Activated T-helper 1 cell treated with anti-CD3 and anti-CD28 coated beads, Interleukin-2, amount 50 U/mL, for 16 hours (primary cell): Measurements from ENCODE around the gene DNAH17.

Experiments used
- DNase-seq, 2 donors: peaks; one replicate each; pipeline ENCODE4 v3.0.0-alpha.2; 2020; ENCODE audit warnings: low read depth in 1 of 2, low spot score in 1 of 2

DNAH17 gene

DNA sequence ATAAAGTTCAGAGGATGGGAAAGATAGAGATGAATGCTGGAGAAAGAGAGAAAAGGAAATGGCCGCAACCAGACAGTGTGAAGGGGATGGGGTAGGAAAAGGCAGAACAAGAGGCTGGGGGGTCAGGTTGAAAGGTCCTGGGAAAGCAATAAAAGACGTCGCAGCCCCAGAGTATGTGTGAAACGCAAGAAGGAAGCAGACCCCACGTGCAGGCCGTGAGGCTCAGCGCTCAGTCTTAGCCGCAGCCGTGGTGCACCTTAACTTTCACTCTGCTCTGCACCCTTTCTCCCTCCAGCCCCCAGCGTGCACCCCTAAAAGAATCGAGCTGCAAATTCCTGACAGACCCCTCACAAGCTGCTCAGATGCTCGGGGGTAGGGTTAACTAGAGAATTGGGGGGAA lies 1.9 kb downstream of the DNAH17 start:
- no peak for DNase-seq

DNA sequence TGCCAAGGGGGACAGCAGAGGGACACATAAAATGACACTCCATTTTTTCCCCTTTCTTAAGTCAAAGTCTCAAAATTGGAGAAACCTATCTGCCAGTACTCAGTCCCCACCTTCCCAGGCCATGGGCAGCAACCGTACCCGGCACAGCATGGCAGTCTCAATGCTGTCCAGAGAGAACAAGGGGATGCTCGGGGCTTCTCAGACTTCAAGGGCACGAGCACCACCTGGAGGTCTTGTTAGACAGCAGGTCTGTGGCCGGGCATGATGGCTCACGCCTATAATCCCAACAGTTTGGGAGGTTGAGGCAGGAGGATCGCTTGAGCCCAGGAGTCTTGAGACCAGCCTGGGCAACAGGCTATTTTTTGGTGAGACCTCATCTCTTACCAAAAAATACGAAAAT lies 3.2 kb downstream of the DNAH17 start:
- DNase-seq: no peak

DNA sequence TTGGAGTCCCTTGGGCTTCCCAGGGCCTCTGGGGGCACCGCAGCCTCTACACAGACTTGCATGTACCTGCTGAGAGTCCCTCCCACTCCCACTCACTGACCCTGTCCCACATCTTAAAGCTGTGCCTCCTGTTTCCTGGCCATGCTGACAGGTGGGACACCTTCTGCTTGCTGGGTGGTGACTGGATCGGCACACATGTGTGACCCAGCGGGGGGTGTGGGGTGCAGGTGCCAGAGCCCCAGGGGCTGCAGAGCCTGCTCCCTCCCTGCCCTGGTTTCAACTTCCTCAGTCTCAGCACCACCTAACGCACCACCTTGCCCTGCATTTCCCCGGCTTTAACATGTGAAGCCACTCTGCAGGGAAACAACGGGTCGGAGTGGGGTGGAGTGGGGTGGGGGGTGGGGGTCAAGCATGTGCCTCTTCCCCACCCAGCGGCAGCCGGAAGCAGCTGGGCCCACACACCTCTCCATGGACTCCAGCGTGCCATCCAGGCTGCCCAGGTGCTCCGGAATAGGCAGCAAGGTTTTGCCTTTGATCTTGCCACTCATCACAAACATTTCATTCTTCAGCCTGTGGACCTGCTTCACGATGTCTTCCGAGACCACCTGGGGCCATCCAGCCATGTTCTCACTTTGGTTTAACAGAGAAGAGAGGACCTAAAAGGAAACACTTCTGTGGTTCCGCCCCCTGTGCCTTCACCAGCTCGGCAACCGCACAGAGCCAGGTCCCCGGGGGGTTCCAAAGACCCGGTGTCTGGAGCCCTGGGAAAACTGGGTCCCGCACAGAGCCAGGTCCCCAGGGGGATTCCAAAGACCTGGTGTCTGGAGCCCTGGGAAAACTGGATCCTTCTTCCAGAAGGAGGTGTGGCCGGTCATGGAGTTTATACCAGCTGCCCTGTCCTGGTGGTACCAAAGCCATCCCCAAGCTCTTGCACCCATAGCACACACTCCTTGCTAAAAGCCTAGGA lies 4.7 kb downstream of the DNAH17 start:
- no peak for DNase-seq

DNA sequence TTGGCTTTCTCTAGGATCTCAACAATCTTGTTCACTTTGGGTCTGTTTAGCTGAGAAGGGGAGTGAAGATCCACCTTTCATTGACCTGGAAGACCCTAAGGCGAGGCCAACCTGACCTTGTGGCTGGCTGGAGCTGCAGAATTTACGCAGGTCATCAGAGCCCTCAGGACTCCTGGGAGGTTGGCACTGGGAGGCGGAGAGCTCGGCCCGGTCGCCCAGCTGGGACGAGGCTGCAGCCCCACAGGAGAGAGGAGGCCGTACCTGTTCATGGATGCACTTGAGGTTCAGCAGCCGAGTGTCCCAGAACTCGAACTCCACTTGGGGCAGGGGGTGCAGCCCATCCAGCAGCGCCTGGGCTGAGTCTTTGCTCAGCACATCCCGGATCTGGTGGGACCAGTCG lies 5.9 kb downstream of the DNAH17 start:
- no peak for DNase-seq

DNA sequence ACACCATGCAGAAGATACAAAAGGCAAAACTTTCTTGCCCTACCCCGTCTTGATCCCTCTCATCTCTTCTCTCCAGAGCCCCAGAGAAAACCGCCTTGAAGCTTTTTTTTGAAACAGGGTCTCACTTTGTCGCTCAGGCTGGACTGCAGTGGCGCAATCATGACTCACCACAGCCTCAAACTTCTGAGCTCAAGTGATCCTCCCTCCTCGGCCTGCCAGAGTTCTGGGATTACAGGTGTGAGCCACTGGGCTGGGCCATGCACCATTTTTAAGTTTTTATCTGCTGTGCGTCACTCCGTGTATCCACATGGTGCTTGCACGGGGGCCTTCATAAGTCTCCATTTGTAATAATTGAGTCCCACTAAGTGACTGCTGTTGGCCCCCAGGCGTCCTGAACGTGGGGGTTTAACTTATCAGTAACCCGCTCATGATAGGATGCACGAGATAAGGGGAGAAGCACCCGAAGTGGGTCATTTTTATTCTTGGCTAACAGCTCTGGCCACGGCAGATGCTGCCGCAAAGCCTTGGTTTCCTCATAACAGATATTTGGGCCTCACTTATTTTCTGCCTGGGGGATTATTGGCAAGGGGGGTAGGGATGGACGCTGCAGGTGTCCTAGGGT lies 8.6 kb downstream of the DNAH17 start:
- no peak for DNase-seq

DNA sequence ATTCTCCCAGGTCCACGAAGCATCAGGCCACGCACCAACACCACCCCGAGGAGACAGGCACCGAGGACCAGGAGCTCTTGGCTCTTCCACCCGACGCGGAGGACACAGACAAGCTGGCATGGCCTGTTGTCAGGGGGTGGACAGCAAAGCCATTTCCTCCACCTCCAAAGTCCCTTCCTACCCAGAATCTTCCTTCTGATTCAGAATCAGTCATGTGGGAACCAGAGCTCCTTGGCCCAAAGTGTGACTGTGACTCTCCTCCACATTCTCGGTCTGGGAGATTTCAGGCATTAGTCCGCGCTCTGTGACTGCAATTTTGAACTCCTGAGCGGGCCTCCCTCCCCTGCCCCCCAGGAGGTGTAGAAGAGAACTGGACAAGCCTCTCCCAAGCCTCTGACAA lies 9.2 kb downstream of the DNAH17 start:
- DNase-seq: no peak

DNA sequence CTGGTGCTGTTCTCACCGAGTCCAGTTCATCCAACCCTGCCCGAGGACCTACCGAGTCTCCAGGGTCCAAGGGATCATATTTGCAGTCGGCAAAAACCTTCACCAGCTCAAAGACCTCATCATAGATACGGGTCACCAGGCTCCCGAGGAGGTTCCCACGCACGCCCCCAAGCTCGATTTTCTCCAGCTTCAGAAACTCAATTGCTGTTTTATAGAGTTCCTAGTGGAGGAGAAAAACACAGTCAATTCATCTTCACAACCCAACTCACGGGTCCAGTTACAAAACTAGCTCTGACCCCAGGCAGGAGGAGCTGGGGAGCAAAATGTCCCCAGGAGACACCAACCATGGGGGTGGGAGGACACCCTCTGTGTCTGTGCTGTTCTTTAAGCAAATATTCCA lies 10.2 kb downstream of the DNAH17 start:
- no peak for DNase-seq

DNA sequence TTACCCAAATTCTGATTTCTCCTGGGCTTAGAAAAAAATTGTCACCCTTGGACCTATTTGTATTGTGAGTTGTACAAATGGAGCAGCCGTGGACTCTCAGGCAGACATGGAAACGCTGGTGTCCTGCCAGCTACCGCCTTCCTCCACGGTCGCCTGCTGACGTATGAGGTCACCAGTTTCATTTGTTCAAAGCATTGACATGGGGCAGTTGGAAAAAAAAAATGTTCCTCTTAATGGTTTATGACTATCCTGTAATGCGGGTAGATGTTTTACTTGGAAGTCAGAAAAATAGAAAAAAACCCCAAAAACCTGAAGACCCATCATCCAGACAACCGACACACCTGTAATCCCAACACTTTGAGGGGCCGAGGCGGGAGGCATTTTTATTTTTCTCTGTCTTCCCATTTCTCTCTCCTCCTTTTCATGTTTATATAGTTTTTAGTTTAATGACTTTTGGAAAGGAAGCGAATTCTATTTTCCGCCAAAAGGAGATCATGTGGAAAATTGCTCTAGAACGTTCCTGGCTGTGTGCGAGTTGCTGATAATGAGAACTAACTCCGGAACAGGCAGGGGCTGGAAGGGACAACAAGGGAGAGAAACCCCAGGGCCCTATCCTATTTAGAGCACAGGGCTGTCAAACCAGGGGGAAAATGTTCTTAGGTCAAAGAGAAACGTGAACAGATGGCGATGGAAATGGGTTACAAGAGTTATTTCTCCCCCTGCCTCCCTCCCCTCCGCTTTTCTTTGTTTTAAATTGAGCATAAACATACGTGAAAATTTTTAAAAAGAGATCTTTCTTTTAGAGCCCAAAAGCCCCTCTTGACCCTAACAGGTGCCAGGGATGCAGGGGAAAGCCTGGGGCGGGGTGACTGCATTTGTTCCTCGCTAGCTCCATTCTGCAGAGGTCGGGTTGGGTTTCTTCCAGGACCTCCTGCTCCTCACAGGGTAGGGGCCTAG lies 13.7 kb downstream of the DNAH17 start:
- DNase-seq: no peak

DNA sequence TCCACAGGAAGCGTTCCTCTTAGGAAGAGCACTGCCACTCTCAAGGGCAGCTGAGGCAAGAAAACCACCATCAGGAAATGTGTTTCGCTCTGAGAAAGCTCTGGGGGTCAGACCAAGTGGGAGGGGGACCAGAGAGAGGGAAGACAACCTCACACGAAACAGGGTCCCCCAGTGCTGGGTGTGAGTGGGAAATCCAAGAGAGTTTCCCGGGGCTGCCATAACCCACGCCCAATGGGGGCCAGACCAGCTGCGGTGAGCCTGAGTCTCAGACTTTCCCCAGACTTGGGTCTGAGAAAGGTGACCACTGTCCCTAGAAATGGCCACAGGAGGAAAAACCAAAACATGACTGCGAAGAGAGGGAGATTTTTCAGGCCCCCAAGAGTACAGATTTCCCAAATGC lies 14.5 kb downstream of the DNAH17 start:
- DNase-seq: no peak

DNA sequence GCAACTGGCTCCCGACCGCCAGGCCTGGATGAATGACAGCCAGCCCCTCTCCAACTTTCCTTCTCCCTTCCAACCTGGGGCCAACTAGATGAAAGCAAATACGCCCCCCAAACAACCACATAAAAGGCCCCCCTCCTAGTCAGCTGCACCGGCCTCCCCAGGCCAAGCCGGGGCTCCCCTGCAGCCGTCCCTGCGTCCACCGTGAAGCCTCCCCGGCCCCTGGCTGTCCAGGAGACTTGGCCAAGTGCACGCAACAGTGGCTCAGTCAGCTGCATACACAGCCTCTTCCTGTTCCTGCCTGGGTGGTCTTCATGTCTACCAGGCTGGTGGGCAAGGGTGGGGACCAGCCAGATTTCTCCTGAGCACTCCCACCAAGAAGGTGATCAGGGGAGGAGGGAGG lies 16.0 kb downstream of the DNAH17 start:
- no peak for DNase-seq

DNA sequence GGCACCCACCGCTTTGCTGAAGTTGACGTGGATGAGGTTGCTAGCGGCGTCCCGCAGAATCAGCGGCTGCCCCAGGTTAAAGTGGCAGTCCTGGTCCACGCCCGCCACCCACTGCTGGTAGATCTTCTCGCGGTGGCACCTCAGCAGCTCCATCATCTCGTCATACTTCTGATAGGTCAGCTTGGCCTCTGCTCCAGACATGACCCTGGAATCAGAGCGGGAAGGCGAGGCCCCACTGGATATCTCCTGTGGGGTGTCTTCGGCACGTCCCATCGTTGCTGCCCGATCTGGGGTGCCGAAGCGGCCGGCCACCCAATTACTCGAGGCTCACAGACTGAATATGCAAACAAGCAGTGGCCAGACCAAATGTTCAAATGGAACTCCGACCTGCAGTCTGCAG lies 16.5 kb downstream of the DNAH17 start:
- DNase-seq: no peak

DNA sequence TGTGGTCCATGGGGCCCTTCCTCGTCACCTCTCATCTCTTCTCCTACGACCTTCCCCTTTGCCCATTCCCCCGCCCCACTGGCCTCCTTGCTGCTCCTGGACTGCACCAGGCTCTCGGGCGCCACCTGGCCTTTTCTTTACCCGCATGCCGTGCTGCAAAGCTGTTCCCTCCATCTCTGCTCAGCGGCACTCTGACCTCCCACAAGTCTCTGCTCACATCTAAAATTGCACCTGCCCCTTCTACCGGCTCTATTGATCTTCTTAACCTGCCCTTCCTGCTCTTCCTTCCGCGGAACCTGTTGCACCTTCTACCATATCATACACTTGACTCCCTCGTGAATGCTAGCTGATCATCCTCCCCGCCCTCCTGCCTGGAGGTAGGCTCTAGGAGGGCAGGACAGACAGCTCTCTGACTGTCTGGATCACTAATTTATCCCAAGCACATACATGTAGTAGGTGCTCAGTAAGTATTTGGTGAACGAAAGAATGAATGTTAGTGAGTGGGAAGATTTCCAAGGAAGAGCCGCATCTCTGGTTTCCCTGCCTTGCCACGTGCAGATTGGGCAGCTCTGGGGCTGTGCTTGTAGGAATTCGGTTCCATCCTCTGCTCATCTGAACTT lies 17.3 kb downstream of the DNAH17 start:
- DNase-seq: no peak

DNA sequence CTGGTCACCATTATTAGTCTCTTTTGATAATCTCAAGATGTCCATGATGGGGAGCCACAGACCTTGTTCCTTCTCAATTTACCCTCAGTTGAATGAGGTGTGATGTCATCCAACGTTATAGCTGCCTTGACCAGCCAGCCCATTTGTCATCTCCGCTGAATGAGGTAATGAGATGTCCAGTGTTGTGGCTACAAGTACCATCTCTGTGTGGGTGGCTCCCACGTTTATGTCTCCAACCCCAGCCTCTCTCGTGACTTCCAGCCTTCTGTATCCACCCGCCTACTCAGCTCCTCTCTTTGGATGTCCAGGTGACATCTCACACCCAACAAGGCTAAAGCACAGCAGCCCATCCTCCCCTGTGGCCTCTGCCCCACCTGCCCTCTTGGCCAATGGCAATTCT lies 18.2 kb downstream of the DNAH17 start:
- DNase-seq: no peak

DNA sequence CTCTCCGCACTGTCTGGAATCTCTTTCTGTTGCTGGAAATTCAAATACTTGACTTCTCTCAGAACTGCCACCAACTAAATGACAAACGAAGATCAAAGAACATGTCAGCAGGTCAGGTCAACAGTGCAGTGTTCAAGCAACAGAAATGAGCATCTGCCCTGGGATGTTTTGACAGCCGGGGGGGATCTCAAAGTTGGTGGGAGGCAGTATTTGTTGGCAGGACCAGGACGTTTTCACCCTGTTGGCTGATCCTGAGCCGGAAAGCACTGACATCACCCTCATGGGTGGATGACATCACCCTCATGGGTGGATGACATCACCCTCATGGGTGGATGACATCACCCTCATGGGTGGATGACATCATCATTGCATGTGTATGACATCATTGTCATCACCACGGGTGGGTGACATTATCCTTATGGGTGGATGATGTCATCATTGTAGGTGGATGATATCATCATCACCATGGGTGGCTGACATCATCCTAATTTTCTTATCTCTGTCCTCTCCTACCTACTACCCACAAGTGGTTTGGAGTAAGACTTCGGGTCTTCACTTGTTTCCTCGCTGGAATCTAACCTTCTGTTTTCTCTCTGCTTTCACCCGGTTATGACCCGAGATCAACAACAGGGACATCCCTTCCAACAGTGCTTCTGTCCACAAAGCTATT lies 18.9 kb downstream of the DNAH17 start:
- DNase-seq: no peak

DNA sequence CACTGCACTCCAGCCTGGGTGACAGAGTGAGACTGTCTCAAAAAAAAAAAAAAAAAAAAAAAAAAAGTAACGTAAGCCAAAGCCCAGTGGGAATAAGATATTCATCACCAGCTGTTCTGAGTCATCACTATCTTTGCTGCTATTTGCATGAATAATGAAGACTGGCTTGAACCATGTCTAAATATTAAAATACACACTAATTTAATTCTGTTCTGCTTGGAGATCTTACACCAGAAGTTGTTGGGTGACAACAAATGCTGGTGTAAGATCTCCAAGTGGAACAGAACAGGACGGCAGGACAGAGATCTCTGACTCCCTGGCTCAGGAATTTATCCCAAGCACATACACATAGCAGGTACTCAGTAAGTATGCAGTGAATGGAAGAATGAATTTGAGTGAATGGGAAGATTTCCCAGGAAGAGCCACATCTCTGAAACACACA lies 19.6 kb downstream of the DNAH17 start:
- DNase-seq: no peak

DNA sequence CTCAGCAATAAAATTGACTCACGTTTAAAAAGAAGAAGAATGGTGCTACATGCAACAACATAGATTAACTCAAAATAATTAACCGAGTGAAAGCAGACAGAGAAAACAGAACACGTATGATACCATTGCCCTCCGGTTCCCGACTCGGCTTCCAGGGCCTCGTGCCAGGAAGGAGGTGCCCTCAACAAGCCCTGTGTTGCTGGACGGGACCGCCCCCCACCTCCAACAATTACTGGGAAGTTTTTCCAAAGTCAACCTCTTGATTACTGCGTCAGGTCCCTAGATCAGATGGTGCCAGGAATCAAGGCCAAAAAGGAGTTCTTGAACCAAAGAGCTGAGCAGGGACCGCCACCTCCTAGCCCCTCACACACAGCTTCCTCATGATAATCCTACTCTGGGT lies 20.4 kb downstream of the DNAH17 start:
- no peak for DNase-seq

DNA sequence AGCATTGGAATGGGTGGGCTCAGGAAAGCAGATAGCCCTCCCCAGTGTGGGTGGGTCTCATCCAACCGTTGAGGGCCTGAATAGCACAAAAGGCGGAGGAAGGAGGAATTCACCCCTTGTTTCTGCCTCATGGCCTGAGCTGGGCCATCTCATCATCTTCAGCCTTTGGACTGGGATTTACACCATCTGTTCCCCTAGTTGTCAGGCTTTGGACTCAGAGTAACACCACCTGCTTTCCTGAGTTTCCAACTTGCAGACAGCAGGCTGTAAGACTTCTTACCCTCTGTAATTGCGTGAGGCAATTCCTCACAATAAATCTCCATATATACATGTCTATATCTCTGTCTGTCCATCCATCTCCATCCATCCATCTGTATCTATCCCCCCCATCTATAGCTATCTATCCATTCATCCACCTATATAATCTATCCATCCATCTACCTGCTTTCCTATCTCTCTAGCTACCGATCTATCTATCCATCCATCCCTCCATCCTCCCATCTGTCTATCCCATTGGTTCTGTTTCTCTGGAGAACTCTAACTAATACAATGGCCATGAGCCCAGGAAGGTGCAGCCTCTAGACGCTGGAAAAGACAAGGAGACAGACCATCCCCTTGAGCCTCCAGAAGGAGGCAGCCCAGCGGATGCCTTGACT lies 21.3 kb downstream of the DNAH17 start:
- no peak for DNase-seq

DNA sequence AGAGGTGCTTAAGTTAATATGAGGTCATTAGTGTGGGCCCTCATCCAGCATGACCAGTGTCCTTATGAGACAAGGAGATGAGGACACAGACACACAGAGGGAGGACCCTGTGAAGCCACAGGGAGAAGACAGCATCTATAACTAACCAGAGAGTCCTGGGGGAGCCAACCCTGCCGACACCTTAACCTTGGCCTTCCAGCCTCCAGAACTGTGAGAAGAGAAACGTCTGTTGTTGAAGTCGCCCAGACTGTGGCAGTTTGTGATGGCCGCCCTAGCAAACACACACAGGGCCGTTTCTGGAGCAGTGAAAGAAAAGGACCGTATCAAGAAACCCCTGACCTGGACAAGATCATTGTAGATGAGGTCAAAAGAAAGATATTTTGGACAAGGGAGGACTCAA lies 26.7 kb downstream of the DNAH17 start:
- no peak for DNase-seq

DNA sequence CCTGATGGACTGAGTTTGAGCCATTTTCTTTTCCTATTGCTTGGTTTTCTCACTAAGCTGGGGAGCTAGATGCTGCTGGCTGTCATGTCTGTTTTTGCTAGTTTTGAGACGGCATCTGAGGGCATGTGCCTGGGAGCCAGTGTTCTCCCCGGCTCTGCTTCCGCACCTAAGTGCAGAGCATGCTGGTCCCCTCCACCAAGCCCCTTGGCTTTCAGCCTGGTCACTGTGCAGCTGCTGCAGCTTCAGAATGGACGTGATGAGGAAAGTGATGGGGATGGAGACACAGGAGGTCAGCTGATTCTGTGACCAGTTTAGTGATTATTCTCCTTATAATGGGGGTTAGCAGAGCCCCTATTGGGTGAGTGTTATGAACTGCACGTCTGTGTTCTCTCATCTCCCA lies 28.5 kb downstream of the DNAH17 start:
- no peak for DNase-seq

DNA sequence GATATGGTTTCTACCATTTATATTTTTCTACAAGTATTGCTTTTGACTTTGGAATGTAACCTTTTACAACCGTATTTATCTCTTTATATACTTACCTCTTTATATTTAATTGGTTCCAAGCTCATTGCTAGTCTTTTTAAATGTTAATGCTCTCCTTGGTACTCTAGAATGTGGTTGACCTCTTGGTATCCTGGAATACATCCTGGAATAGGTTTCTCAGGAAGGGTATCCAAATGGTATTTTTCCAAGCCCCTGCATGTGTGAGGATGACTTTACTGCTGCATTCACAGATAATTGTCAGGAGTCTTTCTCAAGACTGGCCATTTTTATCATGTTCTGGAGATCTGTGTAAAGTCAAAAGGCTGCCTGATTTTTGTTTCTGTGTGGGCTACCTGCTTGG lies 30.2 kb downstream of the DNAH17 start:
- DNase-seq: no peak
